K562 (cell line): ENCODE data around the gene ANKLE1. TPM values are rescaled to one million over a fixed set of nuclear protein-coding genes. Genes with fewer than 3 reads are reported as not detected.
A peak's percentile ranks its signal among the peaks of the same experiment; 100 is the strongest.

Experiments used
- ATAC-seq: fragments of 200-7000 bp; cut with Tn5 transposase; 3 replicates; pipeline ENCODE4 v1.9.1; 2020; ENCODE audit warnings: moderate library complexity
- BruUV-seq: library from RNA; stranded (reverse); fragments of 400-500 nt; replicated peaks from 2 replicates; lab custom pipeline; 2021; lab: Mats Ljungman, UMichigan
- CTCF ChIA-PET: fragments of 300-600 bp; formaldehyde crosslinking; extraction: SDS; loops from one replicate; lab custom pipeline; 2021; ENCODE audit warnings: low intra/inter-chr PET ratio; lab: Yijun Ruan, JAX
- POLR2A ChIA-PET: fragments of 300-600, 350-650 bp; sonication (Branson Sonifier 250); formaldehyde crosslinking; extraction: SDS; loops from one replicate; lab custom pipeline; 2021; ENCODE audit warnings: antibody characterized with exemption, inconsistent platforms; lab: Yijun Ruan, JAX
- DNase-seq, 4 experiments: peaks; one replicate each; pipeline versions ENCODE4 v3.0.0 to v3.0.0-alpha.2; 2011 to 2018; ENCODE audit warnings: low spot score in 3 of 4, mixed read lengths in 3 of 4; ENCODE audit errors: extremely low read depth in 1 of 4
- FAIRE-seq: peaks from 2 replicates; lab custom pipeline; 2011; peaks lifted over from hg19 to GRCh38; lab: Jason Lieb, UNC
- H2AFZ ChIP-seq: 2 replicates; pipeline ENCODE4 v1.6.0; 2011; ENCODE audit warnings: low read depth, low read length, control low read depth, inconsistent platforms
- H3K27ac ChIP-seq: fragments of 200-600 bp; 3 replicates; pipeline ENCODE4 v1.8.0; 2011; ENCODE audit warnings: low read depth, mild to moderate bottlenecking, control low read depth, inconsistent platforms, low read length, moderate library complexity, mixed read lengths; ENCODE audit errors: extremely low read depth
- H3K27me3 ChIP-seq, 2 experiments: fragments of 300-600 bp in 1 of 2; 2 replicates in 1 of 2; 3 replicates in 1 of 2; pipeline versions ENCODE4 v1.6.0 to v1.8.0; 2011; ENCODE audit warnings: inconsistent platforms in 2 of 2, low read length in 2 of 2, mild to moderate bottlenecking in 1 of 2, mixed read lengths in 1 of 2, moderate library complexity in 1 of 2; ENCODE audit not compliant: control insufficient read depth in 2 of 2, insufficient read depth in 2 of 2
- H3K36me3 ChIP-seq: fragments of 300-600 bp; 3 replicates; pipeline ENCODE4 v1.8.0; 2011; ENCODE audit warnings: mild to moderate bottlenecking, low read length, inconsistent platforms; ENCODE audit not compliant: control insufficient read depth, insufficient read depth
- H3K4me1 ChIP-seq, 2 experiments: fragments of 200-600 bp in 1 of 2; replicated peaks in 1 of 2; 2 replicates in 1 of 2; 3 replicates in 1 of 2; pipeline versions ENCODE4 v1.5.1 to v1.8.0; 2011; ENCODE audit warnings: inconsistent platforms in 2 of 2, low read length in 2 of 2, mild to moderate bottlenecking in 1 of 2, mixed read lengths in 1 of 2, moderate library complexity in 1 of 2; ENCODE audit not compliant: control insufficient read depth in 2 of 2, insufficient read depth in 2 of 2
- H3K4me2 ChIP-seq: 2 replicates; pipeline ENCODE4 v1.6.1; 2011; ENCODE audit warnings: low read length, control low read depth, inconsistent platforms, mixed read lengths; ENCODE audit not compliant: insufficient read depth
- H3K4me3 ChIP-seq: fragments of 200-600 bp; sonication (generic), shearing (Covaris generic); 2 replicates; pipeline ENCODE4 v1.5.1; 2016; ENCODE audit warnings: control low read depth, inconsistent platforms
- H3K79me2 ChIP-seq: fragments of 200-600 bp; 3 replicates; pipeline ENCODE4 v1.8.0; 2011; ENCODE audit warnings: low read length, inconsistent platforms; ENCODE audit not compliant: control insufficient read depth, insufficient read depth
- H3K9ac ChIP-seq, 2 experiments: 2 replicates each; pipeline versions ENCODE4 v1.6.0 to v1.6.1; 2011; ENCODE audit warnings: low read depth in 2 of 2, low read length in 2 of 2, control low read depth in 1 of 2, inconsistent platforms in 1 of 2, mild to moderate bottlenecking in 1 of 2, mixed read lengths in 1 of 2; ENCODE audit not compliant: insufficient read depth in 1 of 2
- H3K9me1 ChIP-seq: one replicate; pipeline ENCODE4 v1.6.0; 2011; ENCODE audit warnings: inconsistent platforms, mild to moderate bottlenecking, low read length, moderate library complexity; ENCODE audit not compliant: control insufficient read depth, insufficient read depth
- H3K9me3 ChIP-seq: replicated peaks from 2 replicates; pipeline ENCODE4 v1.5.1; 2011; ENCODE audit warnings: low read depth, low read length, inconsistent platforms; ENCODE audit not compliant: control insufficient read depth, insufficient read depth
- H4K20me1 ChIP-seq: replicated peaks from 2 replicates; pipeline ENCODE4 v1.6.1; 2011; ENCODE audit warnings: low read length, inconsistent platforms, mixed read lengths; ENCODE audit not compliant: control insufficient read depth, insufficient read depth
- ETV6 ChIP-seq, 3 experiments: fragments of 150-350 bp in 1 of 3; sonication (generic) in 1 of 3; formaldehyde crosslinking in 1 of 3; IDR thresholded peaks; 2 replicates each; pipeline versions ENCODE4 v1.6.1 to v1.8.0; 2014 to 2022; ENCODE audit warnings: borderline replicate concordance in 2 of 3, low read depth in 2 of 3, antibody characterized with exemption in 1 of 3, low read length in 1 of 3, mild to moderate bottlenecking in 1 of 3, missing genetic modification reagents in 1 of 3
- POLR2G ChIP-seq: fragments of 200-400 bp; formaldehyde crosslinking; IDR thresholded peaks from 2 replicates; pipeline ENCODE4 v1.6.1; 2017; ENCODE audit warnings: low read depth, mild to moderate bottlenecking, antibody characterized with exemption, low read length, moderate library complexity
- WGBS: fragments of 100-300 bp; shearing (Covaris generic); methylation state at CpG from one replicate; pipeline ENCODE4 v1.1.6; 2016; ENCODE audit warnings: low coverage, mixed read lengths; ENCODE audit not compliant: insufficient coverage; ENCODE audit errors: missing lambda C conversion rate; 5-methylcytosine and 5-hydroxymethylcytosine counted together
- in situ Hi-C: fragments of 300-500 bp; cut with MboI; formaldehyde crosslinking; loops from 4 replicates; pipeline ENCODE4 v1.15.0; 2018; ENCODE audit warnings: inconsistent platforms, mixed read lengths
- intact Hi-C: fragments of 100-400 bp; cut with micrococcal nuclease; formaldehyde crosslinking; loops from 2 replicates; pipeline ENCODE4 v1.14.2; 2022
- polyA plus RNA-seq, 8 experiments: library from polyadenylated mRNA; depleted of rRNA in 4 of 8; stranded (reverse) in 5 of 8; unstranded in 3 of 8; fragments of >200 nt; fragmentation: Nextera tagmentation in 2 of 8; fragmentation: Illumina TruSeq in 1 of 8; extraction: Ambion mirVana in 2 of 8; extraction: Trizol in 1 of 8; gene quantifications; 2 replicates each; pipeline versions ENCODE4 v1.2.1 to v1.2.3, GENCODE V29; 2011 to 2014; ENCODE audit warnings: inconsistent platforms in 1 of 8, missing spikeins in 1 of 8
- total RNA-seq, 7 experiments: library from RNA; depleted of rRNA in 6 of 7; stranded (reverse); fragments of >200 nt in 6 of 7; fragmentation: Illumina TruSeq in 2 of 7; extraction: Trizol in 2 of 7; gene quantifications; 2 replicates each; pipeline versions ENCODE4 v1.2.1 to v1.2.3, GENCODE V29; 2011 to 2021; ENCODE audit warnings: low replicate concordance in 1 of 7

ANKLE1 gene
- total and polyA plus RNA-seq, 9 of the 15 experiments (the other 6 are each of a cell fraction or from before 2014, with no cell fraction given), result 0.63 to 9.2 (median 2.9) TPM

GRCh38 chr19:17330262-17331044 is 48.8 kb downstream of the ANKLE1 start:
- H3K9me3 ChIP-seq, result no peaks in the 10 kb centered on the region; the same call in 1 of the 2 replicates
- H3K79me2 ChIP-seq, result peaks cover 5% of the 10 kb centered on the region; the same call in 1 of the 3 replicates
- BruUV-seq, result no TSS peak
- peaks cover 21 to 67% of the 10 kb centered on the region in 2 experiments; a peak in 4 of 5 replicates for H3K4me1 ChIP-seq
- no peak for FAIRE-seq
- H3K4me3 ChIP-seq, result no peak overlapping the region
- ChIA-PET CTCF (no interaction called here), POLR2A (interaction anchor here (7.9 kb wide), 1 partner anchor 21 kb away, joined by 78 read pairs; the partner anchor contains the start of gene DDA1)
- H3K27ac ChIP-seq, result no peak overlapping the region
- H3K4me2 ChIP-seq, result no peak overlapping the region
- H3K36me3 ChIP-seq, result peaks cover 7% of the 10 kb centered on the region; the same call in 1 of the 3 replicates
- no peaks in the 10 kb centered on the region; the same call in 1 of the 2 replicates for H4K20me1 ChIP-seq
- no peak for ATAC-seq
- TF ChIP-seq POLR2G, result peak; percentile 45; the same call in 1 of the 2 replicates
- no peak for TF ChIP-seq ETV6 (IDR thresholded peaks at IDR 0.05; ENCODE audit: borderline replicate concordance in 1 of 2, low read depth in 2 of 2, low read length in 1 of 2)
- TF ChIP-seq ETV6 (CRISPR knock-in tag; IDR thresholded peaks at IDR 0.05; ENCODE audit: borderline replicate concordance), result no peak
- no peaks in the 10 kb centered on the region for H3K27me3 ChIP-seq
- no peak overlapping the region; a peak in 1 of 4 replicates for H3K9ac ChIP-seq
- DNase-seq, result no peak
- H2AFZ ChIP-seq, result no peak overlapping the region
- in situ Hi-C loops, result no loop called here
- intact Hi-C loops, result no loop called here
- peaks cover 4% of the 10 kb centered on the region for H3K9me1 ChIP-seq
- 77% methylated on average over 22 of the region's 24 CpGs for WGBS
